SK-N-SH (cell line): ENCODE measurements around the gene KIF12. TPM values are rescaled to one million over a fixed set of nuclear protein-coding genes. Genes with fewer than 3 reads are reported as not detected.

Source experiments
- CTCF ChIA-PET: fragments of 300-600, 350-600 bp; formaldehyde crosslinking; extraction: SDS; loops from one replicate; lab custom pipeline; 2021; lab: Yijun Ruan, JAX
- POLR2A ChIA-PET: fragments of 350-600 bp; sonication (Branson Sonifier 250); formaldehyde crosslinking; extraction: SDS; loops from one replicate; lab custom pipeline; 2020; ENCODE audit warnings: antibody characterized with exemption, inconsistent platforms; lab: Yijun Ruan, JAX
- DNase-seq: peaks from one replicate; pipeline ENCODE4 v3.0.0; 2012
- H2AFZ ChIP-seq: fragments of 200-600 bp; sonication (generic); 2 replicates; pipeline ENCODE4 v1.8.1; 2016; ENCODE audit warnings: antibody characterized with exemption, mild to moderate bottlenecking, low read depth
- H3F3A ChIP-seq: fragments of 200-600 bp; sonication (generic); replicated peaks from 2 replicates; pipeline ENCODE3; 2016; ENCODE audit warnings: antibody characterized with exemption, mild to moderate bottlenecking; ENCODE audit not compliant: insufficient read depth
- H3K27ac ChIP-seq, 2 experiments: fragments of 200-500 bp in 1 of 2; fragments of 200-600 bp in 1 of 2; sonication (Bioruptor generic) in 1 of 2; sonication (generic), shearing (Covaris generic) in 1 of 2; 2 replicates each; pipeline versions ENCODE4 v1.5.1 to v1.6.1; 2014 to 2016; ENCODE audit warnings: low read depth in 2 of 2, inconsistent platforms in 1 of 2, low read length in 1 of 2, mild to moderate bottlenecking in 1 of 2, mixed read lengths in 1 of 2
- H3K27me3 ChIP-seq: fragments of 200-600 bp; sonication (generic), shearing (Covaris generic); 2 replicates; pipeline ENCODE4 v1.6.1; 2016; ENCODE audit warnings: mixed run types; ENCODE audit not compliant: insufficient read depth
- H3K36me3 ChIP-seq, 2 experiments: fragments of 200-500 bp in 1 of 2; fragments of 200-600 bp in 1 of 2; sonication (Bioruptor generic) in 1 of 2; sonication (generic) in 1 of 2; replicated peaks in 1 of 2; 2 replicates each; pipeline versions ENCODE3 to v1.5.1; 2014 to 2016; ENCODE audit warnings: low read length in 1 of 2, mild to moderate bottlenecking in 1 of 2; ENCODE audit not compliant: insufficient read depth in 2 of 2, control insufficient read depth in 1 of 2
- H3K4me1 ChIP-seq, 2 experiments: fragments of 200-500 bp in 1 of 2; fragments of 200-600 bp in 1 of 2; sonication (Bioruptor generic) in 1 of 2; sonication (generic), shearing (Covaris generic) in 1 of 2; 2 replicates each; pipeline versions ENCODE4 v1.5.1 to v1.6.1; 2014 to 2016; ENCODE audit warnings: low read depth in 1 of 2, low read length in 1 of 2, mixed run types in 1 of 2; ENCODE audit not compliant: insufficient read depth in 2 of 2, control insufficient read depth in 1 of 2
- H3K4me2 ChIP-seq: fragments of 200-600 bp; sonication (generic), shearing (Covaris generic); 2 replicates; pipeline ENCODE4 v1.6.1; 2017; ENCODE audit warnings: mixed run types
- H3K4me3 ChIP-seq, 2 experiments: fragments of 200-500 bp in 1 of 2; fragments of 200-600 bp in 1 of 2; sonication (Bioruptor generic) in 1 of 2; sonication (generic), shearing (Covaris generic) in 1 of 2; 2 replicates each; pipeline versions ENCODE4 v1.5.1 to v1.8.1; 2014 to 2016; ENCODE audit warnings: low read depth in 2 of 2, inconsistent platforms in 1 of 2, low read length in 1 of 2, mild to moderate bottlenecking in 1 of 2, mixed read lengths in 1 of 2, moderate library complexity in 1 of 2
- H3K79me2 ChIP-seq: fragments of 200-600 bp; sonication (generic); 2 replicates; pipeline ENCODE4 v1.8.1; 2017; ENCODE audit warnings: mild to moderate bottlenecking; ENCODE audit not compliant: insufficient read depth
- H3K9ac ChIP-seq: fragments of 200-600 bp; sonication (generic); 2 replicates; pipeline ENCODE4 v1.6.1; 2017; ENCODE audit warnings: mixed run types
- H3K9me2 ChIP-seq: fragments of 200-600 bp; sonication (generic); 2 replicates; pipeline ENCODE4 v1.6.1; 2017; ENCODE audit warnings: mixed run types
- H3K9me3 ChIP-seq: fragments of 200-600 bp; sonication (generic); 2 replicates; pipeline ENCODE4 v1.6.1; 2017; ENCODE audit warnings: mixed run types, mild to moderate bottlenecking, moderate library complexity
- H4K20me1 ChIP-seq: fragments of 200-600 bp; sonication (generic); 2 replicates; pipeline ENCODE4 v1.6.1; 2017; ENCODE audit warnings: mild to moderate bottlenecking, mixed run types; ENCODE audit not compliant: insufficient read depth
- CHD2 ChIP-seq: fragments of 150-350 bp; IDR thresholded peaks from 2 replicates; pipeline ENCODE4 v1.6.1; 2018; ENCODE audit warnings: low read length; ENCODE audit not compliant: partially characterized antibody
- EZH2phosphoT487 ChIP-seq: fragments of 200-600 bp; sonication (generic); IDR thresholded peaks from 2 replicates; pipeline ENCODE4 v1.6.1; 2017; ENCODE audit warnings: low read depth, mixed run types, mild to moderate bottlenecking, antibody characterized with exemption, moderate library complexity, borderline replicate concordance
- FOXJ3 ChIP-seq: sonication (generic); formaldehyde crosslinking; IDR thresholded peaks from 2 replicates; pipeline ENCODE4 v1.5.1; 2020; ENCODE audit warnings: mild to moderate bottlenecking, missing genetic modification reagents
- FOXM1 ChIP-seq: IDR thresholded peaks from 2 replicates; pipeline ENCODE4 v1.4.0; 2012; ENCODE audit warnings: low read depth, mild to moderate bottlenecking
- GATA2 ChIP-seq: sonication (generic); formaldehyde crosslinking; IDR thresholded peaks from 2 replicates; pipeline ENCODE4 v1.5.0; 2020; ENCODE audit warnings: mild to moderate bottlenecking, missing genetic modification reagents
- MAX ChIP-seq: IDR thresholded peaks from 2 replicates; pipeline ENCODE4 v1.4.0; 2012; ENCODE audit warnings: low read depth
- NFIC ChIP-seq: IDR thresholded peaks from 2 replicates; pipeline ENCODE4 v1.4.0; 2012; ENCODE audit warnings: borderline replicate concordance
- RCOR1 ChIP-seq: fragments of 150-350 bp; IDR thresholded peaks from 2 replicates; pipeline ENCODE4 v1.6.1; 2017; ENCODE audit warnings: antibody characterized with exemption, low read length
- REST ChIP-seq: IDR thresholded peaks from 2 replicates; pipeline ENCODE4 v1.6.1; 2012; ENCODE audit warnings: mild to moderate bottlenecking, low read depth, low read length, moderate library complexity
- RXRA ChIP-seq: IDR thresholded peaks from 2 replicates; pipeline ENCODE4 v1.4.0; 2012; ENCODE audit warnings: low read depth, mild to moderate bottlenecking, borderline replicate concordance
- WGBS: methylation state at CpG from one replicate; pipeline ENCODE4 v1.1.6; 2017; ENCODE audit warnings: low lambda C conversion rate; 5-methylcytosine and 5-hydroxymethylcytosine counted together
- polyA plus RNA-seq, 3 experiments: library from polyadenylated mRNA; depleted of rRNA; stranded (reverse); fragments of >200 nt; gene quantifications; 2 replicates each; pipeline ENCODE4 v1.2.3, GENCODE V29; 2012

The KIF12 gene
- polyA plus RNA-seq, 1 of the 3 experiments (the other 2 are of a cell fraction), result 0.35 TPM

- no peaks in the 10 kb centered on the region for H3K27me3 ChIP-seq
- H3K4me1 ChIP-seq, result no peaks in the 10 kb centered on the region; a peak in 1 of 4 replicates
- DNase-seq, result no peak
- H4K20me1 ChIP-seq, result no peaks in the 10 kb centered on the region
- no peak for TF ChIP-seq CHD2
- TF ChIP-seq FOXJ3, result no peak
- H3K9ac ChIP-seq, result no peak overlapping the region
- no peaks in the 10 kb centered on the region for H3K9me2 ChIP-seq
- H3K4me2 ChIP-seq, result no peak overlapping the region
- 78% methylated on average over 6 of the region's 9 CpGs for WGBS
- H3K36me3 ChIP-seq, result no peaks in the 10 kb centered on the region
- no peak overlapping the region for H3K27ac ChIP-seq
- no peaks in the 10 kb centered on the region for H3F3A ChIP-seq
- H2AFZ ChIP-seq, result no peak overlapping the region
- ChIA-PET POLR2A (no interaction called here), CTCF (interaction anchor here (1.5 kb wide), 2 partner anchors 22 to 323 kb away, joined by 4 read pairs; no protein-coding TSS in a partner anchor)
- no peaks in the 10 kb centered on the region for H3K9me3 ChIP-seq
- H3K4me3 ChIP-seq, result no peak overlapping the region
- H3K79me2 ChIP-seq, result no peaks in the 10 kb centered on the region
Measured at GRCh38 chr9:114060711-114061110, 38.4 kb downstream of the KIF12 start.

GRCh38 chr9:114060070-114060469, 39.0 kb downstream of the KIF12 start:
- POLR2A ChIA-PET, result no interaction called here
- H3K4me2 ChIP-seq, result no peak overlapping the region
- H3K27me3 ChIP-seq, result no peaks in the 10 kb centered on the region
- H3K27ac ChIP-seq, result no peak overlapping the region
- no peak for DNase-seq
- no peak overlapping the region for H3K9ac ChIP-seq
- H4K20me1 ChIP-seq, result no peaks in the 10 kb centered on the region
- H2AFZ ChIP-seq, result no peak overlapping the region
- CTCF ChIA-PET, result interaction anchor here (1.5 to 2.6 kb wide), 2 partner anchors 23 to 323 kb away, joined by 4 to 14 read pairs; no protein-coding TSS in a partner anchor
- no peaks in the 10 kb centered on the region for H3F3A ChIP-seq
- H3K4me3 ChIP-seq, result no peak overlapping the region
- TF ChIP-seq FOXM1 (no peak), EZH2phosphoT487 (no peak), MAX (no peak), NFIC (no peak), RCOR1 (no peak)
- TF ChIP-seq, all 33 proteins: peak for 0
- H3K36me3 ChIP-seq, result no peaks in the 10 kb centered on the region
- WGBS, result 88% methylated on average over 7 of the region's 8 CpGs
- H3K9me2 ChIP-seq, result no peaks in the 10 kb centered on the region
- H3K79me2 ChIP-seq, result no peaks in the 10 kb centered on the region
- no peaks in the 10 kb centered on the region for H3K9me3 ChIP-seq
- no peaks in the 10 kb centered on the region; a peak in 1 of 4 replicates for H3K4me1 ChIP-seq

DNA sequence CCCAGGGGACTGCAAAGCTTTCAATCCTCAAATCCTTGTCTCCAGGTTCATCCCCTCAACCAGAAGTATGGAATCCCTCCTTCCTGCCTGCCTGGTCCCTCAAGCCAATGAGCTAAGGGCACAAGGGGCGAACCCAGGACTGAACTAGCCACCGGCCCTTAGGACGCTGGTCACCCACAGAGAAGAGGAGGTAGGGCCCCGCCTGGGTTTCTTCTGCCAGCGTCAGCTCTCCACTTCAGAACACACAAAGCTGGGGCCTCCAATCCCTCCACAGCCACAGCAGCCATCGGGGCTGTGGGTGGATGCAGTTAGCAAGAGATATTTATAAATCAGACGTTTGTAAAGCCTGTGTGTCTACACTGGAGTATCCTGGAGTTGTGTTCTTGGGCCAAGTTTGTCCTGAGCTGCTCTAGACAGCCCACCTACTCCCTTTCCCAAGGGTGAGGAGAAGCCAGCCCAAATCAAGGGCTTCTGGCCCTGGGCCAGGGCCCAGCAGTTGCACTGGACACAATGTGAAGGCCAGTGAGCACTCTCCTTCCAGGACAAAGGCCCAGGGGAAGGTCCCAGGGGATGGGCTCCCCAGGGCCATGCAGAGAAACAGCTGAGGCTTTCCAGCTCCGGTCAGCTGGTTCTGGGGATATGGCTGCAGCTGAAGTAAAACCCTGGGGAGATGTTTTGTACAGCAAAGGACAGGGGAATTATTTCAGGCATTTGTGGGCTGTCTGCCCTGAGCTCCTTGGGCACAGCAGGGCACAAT, 39.9 kb downstream of the KIF12 start:
- no peak overlapping the region for H3K4me2 ChIP-seq
- H3K9ac ChIP-seq, result no peak overlapping the region
- no peaks in the 10 kb centered on the region for H4K20me1 ChIP-seq
- H3K9me2 ChIP-seq, result no peaks in the 10 kb centered on the region
- H3K4me3 ChIP-seq, result no peak overlapping the region
- no peak overlapping the region for H3K27ac ChIP-seq
- no peaks in the 10 kb centered on the region for H3K27me3 ChIP-seq
- no peaks in the 10 kb centered on the region for H3K79me2 ChIP-seq
- WGBS, result 100% methylated on average over 3 of the region's 8 CpGs
- no peaks in the 10 kb centered on the region; a peak in 1 of 4 replicates for H3K4me1 ChIP-seq
- TF ChIP-seq RXRA, result no peak
- TF ChIP-seq REST, result no peak
- no peak for TF ChIP-seq GATA2 (CRISPR knock-in tag)
- no peak for TF ChIP-seq EZH2phosphoT487
- H3F3A ChIP-seq, result no peaks in the 10 kb centered on the region
- no peaks in the 10 kb centered on the region for H3K9me3 ChIP-seq
- H3K36me3 ChIP-seq, result no peaks in the 10 kb centered on the region
- ChIA-PET CTCF (interaction anchor here (1.5 to 2.6 kb wide), 3 partner anchors 24 to 322 kb away, joined by 4 to 14 read pairs (median 7); no protein-coding TSS in a partner anchor), POLR2A (no interaction called here)
- DNase-seq, result no peak
- no peak overlapping the region for H2AFZ ChIP-seq
